GM12892 (cell line): ENCODE results near the gene NANS.
A peak's percentile ranks its signal among the peaks of the same experiment; 100 is the strongest.

ENCODE experiments used
- DNase-seq: peaks from one replicate; pipeline ENCODE4 v3.0.0; 2011; ENCODE audit not compliant: insufficient read length
- FAIRE-seq: peaks from 2 replicates; lab custom pipeline; 2011; peaks lifted over from hg19 to GRCh38; lab: Jason Lieb, UNC
- POLR2A ChIP-seq: IDR thresholded peaks from 2 replicates; pipeline ENCODE4 v1.6.1; 2011; ENCODE audit warnings: low read depth, low read length, control low read depth
- POLR2AphosphoS5 ChIP-seq: IDR thresholded peaks from 2 replicates; pipeline ENCODE4 v1.6.1; 2011; ENCODE audit warnings: low read depth, low read length, control low read depth
- TAF1 ChIP-seq: IDR thresholded peaks from 2 replicates; pipeline ENCODE4 v1.6.1; 2011; ENCODE audit warnings: low read depth, mild to moderate bottlenecking, control low read depth, low read length, borderline replicate concordance

NANS gene

DNA sequence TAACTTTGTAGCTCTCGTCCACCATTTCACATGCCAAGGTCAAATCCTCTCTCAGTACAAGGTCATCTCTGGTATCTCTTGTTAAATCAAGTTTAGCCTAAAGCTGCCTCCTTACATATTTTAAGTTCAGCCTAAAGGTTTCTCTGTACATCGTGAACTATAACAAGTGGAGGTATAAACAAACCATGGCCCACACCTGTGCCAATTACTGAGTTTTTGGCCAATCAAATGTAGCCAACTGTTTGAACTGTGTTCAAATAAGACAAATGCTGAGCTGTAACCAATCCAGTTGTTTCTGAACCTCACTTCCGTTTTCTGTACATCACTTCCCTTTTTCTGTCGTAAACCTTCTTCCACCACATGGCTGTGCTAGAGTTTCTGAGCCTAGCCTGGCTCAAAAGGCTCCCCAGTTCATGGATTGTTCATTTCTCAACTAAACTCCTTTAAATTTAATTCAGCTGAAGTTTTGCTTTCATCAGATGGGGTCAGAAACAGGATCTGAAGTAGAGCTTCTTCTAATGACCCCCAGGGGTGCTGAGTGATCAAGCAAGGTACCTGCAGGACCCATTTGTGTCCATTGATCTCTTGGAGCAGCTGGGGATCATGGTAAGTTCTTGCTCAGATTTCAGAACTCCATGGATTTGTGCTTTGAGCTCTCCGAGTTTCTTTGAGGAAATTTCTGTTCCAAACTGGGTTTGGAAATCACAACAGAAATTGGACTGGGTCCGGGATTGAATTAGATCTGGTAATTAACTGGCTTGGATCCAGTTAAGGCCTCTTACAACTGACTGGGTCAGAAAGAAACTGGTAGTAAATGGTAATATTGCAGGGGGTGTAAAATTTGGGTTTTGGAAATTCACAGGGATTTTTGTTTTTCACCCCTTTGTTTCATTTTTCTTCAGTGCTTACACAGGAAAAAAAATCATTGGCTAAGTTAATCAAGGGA is 11.0 kb upstream of the NANS start:
- FAIRE-seq (peak; percentile 87), DNase-seq (no peak)
- TF ChIP-seq POLR2A (peak; percentile 78), POLR2AphosphoS5 (peak; percentile 73; the same call in 1 of the 2 replicates), TAF1 (peak; percentile 68; the same call in 1 of the 2 replicates)

DNA sequence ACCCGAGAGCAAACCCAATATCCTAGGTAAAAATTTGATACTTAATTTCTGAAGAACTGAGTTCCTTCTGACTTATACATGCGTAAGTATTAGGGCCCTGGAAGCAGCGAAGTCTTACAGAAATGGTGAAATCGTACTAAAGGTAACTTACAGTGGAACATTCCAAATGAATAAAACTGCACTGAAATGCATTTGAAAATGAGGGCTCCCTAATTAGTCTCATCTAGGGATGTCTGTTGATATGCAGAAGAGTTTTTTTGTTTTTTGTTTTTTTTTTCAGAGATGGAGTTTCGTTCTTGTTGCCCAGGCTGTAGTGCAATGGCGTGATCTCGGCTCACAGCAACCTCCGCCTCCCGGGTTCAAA is 10.4 kb upstream of the NANS start:
- TF ChIP-seq TAF1 (no peak), POLR2AphosphoS5 (no peak), POLR2A (no peak)
- FAIRE-seq (no peak), DNase-seq (no peak)

DNA sequence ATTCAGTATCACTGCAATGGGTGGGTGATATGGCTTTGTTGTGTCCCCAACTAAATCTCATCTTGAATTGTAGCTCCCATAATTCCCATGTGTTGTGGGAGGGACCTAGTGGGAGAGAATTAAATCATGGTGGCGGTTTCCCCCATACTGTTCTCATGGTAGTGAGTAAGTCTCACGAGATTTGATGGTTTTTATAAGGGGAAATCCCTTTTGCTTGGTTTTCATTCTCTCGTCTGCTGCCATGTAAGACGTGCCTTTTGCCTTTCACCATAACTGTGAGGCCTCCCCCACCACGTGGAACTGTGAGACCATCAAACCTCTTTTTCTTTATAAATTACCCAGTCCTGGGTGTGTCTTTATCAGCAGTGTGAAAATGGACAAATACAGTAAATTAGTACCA is 9.5 kb upstream of the NANS start:
- TF ChIP-seq TAF1 (no peak), POLR2AphosphoS5 (no peak), POLR2A (no peak)
- DNase-seq (no peak), FAIRE-seq (no peak)

DNA sequence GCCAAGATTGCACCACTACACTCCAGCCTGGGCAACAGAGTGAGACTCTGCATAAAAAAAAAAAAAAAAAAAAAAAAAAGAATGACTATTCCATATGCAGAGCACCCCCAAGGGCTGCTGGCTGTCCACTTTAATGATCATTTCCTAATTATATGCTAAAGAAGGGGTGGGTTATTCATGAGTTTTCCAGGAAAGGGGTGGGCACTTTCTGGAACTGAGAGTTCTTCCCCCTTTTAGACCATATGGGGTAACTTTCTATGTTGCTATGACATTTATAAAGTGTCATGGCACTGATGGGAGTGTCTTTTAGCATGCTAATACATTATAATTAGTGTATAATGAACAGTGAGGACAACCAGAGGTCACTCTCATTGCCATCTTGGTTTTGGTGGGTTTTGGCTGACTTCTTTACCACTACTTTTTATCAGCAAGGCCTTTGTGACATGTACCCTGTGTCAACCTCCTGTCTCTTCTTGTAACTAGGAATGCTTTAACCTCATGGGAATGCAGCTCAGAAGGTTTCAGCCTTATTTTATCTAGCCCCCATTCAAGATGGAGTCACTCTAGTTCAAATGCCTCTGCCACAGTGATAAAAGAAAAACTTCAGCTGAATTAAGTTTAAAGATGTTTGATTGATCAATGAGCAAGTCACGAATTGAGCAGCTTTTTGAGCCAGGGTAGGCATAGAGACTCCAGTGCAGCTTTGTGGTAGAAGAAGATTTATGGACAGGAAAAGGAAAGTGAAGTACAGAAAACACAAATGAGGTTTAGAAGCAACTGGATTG is 7.1 kb upstream of the NANS start:
- DNase-seq (no peak), FAIRE-seq (no peak)
- TF ChIP-seq POLR2A (no peak), POLR2AphosphoS5 (no peak), TAF1 (no peak)

DNA sequence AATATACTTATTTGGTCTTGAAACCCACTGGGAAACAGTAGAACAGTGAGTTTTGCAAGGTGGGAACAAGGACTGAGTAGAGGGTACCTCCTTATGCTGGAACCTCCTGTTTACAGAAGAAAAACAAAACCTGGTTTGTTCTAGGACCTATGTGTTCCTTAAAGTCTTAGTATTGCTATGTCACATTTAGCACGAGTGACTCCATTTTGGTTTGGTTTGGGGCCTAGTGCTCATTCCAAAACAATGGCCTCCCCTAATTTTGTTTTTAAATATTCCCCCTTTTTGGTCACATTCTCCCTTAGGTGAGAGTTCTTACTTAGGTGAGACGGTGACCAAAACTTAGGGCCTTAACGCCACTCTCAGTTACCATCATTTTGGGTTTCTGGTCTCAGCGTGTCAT is 6.2 kb upstream of the NANS start:
- FAIRE-seq (no peak), DNase-seq (no peak)
- TF ChIP-seq POLR2A, result no peak

DNA sequence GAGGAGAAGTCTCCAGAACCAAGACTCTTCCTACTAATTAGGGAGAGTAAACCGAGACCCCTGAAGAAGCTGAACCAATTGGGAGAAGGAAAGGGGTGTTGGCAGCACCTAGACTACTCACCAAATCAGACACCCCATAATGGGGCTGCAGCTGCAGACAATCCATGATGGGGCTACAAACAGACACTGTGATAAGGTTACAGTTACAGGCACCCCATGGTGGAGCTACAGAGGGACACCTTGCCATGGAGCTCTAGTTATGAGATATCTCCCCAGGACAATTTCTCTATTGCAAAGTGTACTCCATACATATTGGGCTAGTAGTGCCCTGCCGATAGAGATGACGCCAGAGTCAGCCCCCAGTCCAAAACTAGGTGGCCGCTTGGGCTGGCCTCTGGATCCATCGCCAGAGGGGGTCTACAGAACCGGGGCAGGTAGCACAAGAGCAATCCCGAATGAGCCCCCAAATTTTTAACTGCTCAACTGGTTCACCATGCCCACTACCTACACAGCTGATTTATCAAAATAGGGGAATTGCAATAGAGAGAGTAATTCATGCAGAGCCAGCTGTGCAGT is 2.1 kb upstream of the NANS start:
- TF ChIP-seq POLR2AphosphoS5 (no peak), TAF1 (no peak), POLR2A (no peak)
- FAIRE-seq, result no peak
- DNase-seq, result no peak

DNA sequence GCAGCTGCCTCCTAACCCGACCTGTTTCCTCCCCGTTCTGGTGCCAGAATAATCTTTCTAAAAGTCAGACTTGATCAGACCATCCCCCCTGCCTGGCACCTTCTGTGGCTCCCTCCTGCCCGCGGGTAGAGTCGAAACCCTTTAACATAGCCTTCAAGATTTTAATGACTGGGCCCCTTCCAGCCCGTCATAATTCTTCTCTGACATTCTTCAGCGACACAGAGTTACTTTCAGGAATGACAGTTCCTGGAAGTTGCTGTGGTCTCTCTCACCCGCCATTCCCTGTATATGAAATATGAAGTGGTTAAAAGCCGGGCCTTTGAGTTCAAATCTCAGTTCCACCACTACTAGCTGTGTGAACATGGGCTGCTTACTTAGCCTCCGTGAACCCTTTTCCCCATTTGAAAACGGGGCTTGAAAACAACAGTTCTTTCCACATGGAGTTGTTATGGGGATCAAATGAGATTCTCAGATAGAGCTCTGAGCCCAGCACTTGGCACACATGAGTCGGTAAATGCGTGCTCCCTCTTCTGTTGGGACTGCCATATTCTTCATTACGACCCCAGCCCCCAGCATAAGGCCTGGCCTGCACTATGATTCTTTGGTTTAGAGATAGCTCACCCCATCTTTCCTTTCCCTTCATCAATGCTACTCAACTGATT is 737 bp downstream of the NANS start:
- no peak for DNase-seq
- FAIRE-seq, result peak; percentile 21
- TF ChIP-seq POLR2A, result no peak
- TF ChIP-seq TAF1, result no peak
- no peak for TF ChIP-seq POLR2AphosphoS5

DNA sequence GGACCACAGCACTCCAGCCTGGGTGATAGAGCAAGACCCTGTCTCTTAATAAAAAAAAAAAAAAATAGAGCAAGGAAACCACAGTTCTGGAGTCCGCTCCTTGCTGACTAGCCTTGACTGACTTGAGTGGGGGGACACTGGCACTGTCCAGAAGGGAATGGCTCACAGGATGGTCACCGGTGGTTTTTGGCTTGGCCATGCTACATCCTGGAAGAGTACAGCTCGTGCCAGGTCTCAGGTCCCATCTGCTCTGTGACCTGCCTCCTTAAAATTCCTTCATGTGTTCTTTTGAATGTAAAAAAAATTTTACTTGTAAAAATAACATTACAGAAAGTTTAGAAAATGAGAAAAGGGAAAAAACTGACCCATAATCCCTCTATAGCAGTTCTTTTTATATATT is 5.6 kb downstream of the NANS start:
- DNase-seq (no peak), FAIRE-seq (no peak)
- TF ChIP-seq POLR2AphosphoS5, result no peak
- no peak for TF ChIP-seq POLR2A
- TF ChIP-seq TAF1, result no peak

DNA sequence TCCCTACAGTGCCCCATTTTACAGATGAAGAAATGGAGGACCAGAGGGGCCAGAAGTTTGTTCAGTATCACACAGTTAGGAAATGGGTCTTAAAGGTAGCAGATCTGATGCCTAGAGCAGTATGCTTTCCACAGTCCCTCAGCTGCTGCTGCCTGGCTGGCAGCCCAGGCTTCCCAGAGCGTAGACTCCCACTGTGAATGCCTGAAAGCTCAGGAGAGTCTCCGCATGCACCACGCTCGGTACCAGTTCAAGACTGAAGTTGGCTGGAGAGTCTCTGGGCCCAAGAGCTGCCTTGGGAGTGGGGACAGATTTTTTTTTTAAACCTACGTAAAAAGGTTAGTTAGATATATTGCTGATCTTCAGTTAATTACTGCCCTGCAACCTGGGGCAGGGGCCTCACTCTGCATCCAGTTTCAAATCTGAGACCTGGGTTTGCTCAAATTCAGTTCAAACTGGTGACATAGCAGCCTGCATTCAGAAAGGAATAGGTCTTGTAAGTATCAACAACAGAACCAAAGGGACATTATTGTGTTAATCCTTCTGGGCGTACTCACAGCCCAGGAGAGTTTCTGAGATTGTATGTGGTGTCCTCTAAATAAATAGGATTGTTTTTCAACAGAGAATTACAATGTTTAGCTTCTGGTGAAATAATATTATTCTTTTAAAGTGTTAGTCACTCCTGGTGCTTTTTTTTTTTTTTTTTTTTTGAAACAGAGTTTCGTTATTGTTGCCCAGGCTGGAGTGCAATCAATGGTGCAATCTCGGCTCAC is 8.3 kb downstream of the NANS start:
- FAIRE-seq, result no peak
- DNase-seq, result no peak
- no peak for TF ChIP-seq POLR2AphosphoS5
- TF ChIP-seq POLR2A, result no peak
- no peak for TF ChIP-seq TAF1

DNA sequence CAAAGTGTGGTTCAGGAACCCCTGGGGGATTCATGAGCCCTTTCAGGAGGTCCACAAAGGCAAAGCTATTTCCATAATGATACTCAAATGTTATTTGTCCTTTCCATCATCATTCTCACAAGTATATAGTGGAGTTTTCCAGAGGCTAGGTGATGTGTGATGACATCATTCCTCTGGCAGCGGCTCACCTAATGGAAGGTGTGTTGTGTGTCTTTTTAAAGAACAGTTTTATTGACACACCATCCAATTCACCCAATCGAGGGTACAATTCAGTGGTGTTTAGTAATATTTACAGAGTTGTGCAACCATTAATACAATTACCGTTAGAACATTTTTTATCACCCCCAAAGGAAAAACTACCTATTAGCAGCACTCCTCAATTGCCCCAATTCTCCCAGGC is 9.7 kb downstream of the NANS start:
- FAIRE-seq (no peak), DNase-seq (no peak)
- no peak for TF ChIP-seq POLR2AphosphoS5
- no peak for TF ChIP-seq POLR2A
- no peak for TF ChIP-seq TAF1

DNA sequence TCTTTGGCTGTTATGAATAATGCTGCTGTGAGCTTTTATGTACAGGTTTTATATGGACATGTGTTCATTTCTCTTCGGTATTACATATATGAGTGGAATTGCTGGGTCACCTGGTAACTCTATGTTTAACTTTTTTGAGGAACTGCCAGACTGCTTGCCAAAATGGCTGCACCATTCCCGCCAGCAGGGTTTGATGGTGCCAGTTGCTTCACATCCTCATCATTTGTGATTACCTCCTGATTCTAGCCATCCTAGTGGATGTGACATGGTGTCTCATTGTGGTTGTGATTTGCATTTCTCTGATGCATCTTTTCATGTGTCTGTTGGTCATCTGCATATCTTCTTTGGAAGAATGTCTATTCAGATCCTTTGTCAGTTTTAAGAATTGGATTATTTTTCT is 10.7 kb downstream of the NANS start:
- DNase-seq (no peak), FAIRE-seq (no peak)
- TF ChIP-seq TAF1, result no peak
- TF ChIP-seq POLR2AphosphoS5, result no peak
- TF ChIP-seq POLR2A, result no peak
